Ovary (tissue), 3 donors: ENCODE measurements around the gene PIEZO1.

Experiments used
- EP300 ChIP-seq: sonication (generic); formaldehyde crosslinking; IDR thresholded peaks from one replicate; pipeline ENCODE4 v1.6.1; 2017; ENCODE audit warnings: antibody characterized with exemption
- TF ChIP-seq, protein P1 (sequence below), 3 donors: fragments of 450-650 bp in 2 of 3; fragments of 200-600 bp in 1 of 3; IDR thresholded peaks; one replicate each; pipeline versions ENCODE4 v1.5.1 to v1.8.0; 2016 to 2022; ENCODE audit warnings: antibody characterized with exemption in 3 of 3, mild to moderate bottlenecking in 1 of 3
- donor health status: DM: no; HTN: no; CAD: no.

GRCh38 chr16:88731699-88732098 lies 53.3 kb downstream of the PIEZO1 start:
- TF ChIP-seq EP300, result no peak
- TF ChIP-seq, protein P1, sequence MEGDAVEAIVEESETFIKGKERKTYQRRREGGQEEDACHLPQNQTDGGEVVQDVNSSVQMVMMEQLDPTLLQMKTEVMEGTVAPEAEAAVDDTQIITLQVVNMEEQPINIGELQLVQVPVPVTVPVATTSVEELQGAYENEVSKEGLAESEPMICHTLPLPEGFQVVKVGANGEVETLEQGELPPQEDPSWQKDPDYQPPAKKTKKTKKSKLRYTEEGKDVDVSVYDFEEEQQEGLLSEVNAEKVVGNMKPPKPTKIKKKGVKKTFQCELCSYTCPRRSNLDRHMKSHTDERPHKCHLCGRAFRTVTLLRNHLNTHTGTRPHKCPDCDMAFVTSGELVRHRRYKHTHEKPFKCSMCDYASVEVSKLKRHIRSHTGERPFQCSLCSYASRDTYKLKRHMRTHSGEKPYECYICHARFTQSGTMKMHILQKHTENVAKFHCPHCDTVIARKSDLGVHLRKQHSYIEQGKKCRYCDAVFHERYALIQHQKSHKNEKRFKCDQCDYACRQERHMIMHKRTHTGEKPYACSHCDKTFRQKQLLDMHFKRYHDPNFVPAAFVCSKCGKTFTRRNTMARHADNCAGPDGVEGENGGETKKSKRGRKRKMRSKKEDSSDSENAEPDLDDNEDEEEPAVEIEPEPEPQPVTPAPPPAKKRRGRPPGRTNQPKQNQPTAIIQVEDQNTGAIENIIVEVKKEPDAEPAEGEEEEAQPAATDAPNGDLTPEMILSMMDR (IDR thresholded peaks at IDR 0.05), result no peak
